ENCODE results near the gene RPS15A. TPM values are rescaled to one million over a fixed set of nuclear protein-coding genes. Genes with fewer than 3 reads are reported as not detected.

RPS15A gene
- polyA plus RNA-seq, 1 experiment, result 2,792 TPM

DNA sequence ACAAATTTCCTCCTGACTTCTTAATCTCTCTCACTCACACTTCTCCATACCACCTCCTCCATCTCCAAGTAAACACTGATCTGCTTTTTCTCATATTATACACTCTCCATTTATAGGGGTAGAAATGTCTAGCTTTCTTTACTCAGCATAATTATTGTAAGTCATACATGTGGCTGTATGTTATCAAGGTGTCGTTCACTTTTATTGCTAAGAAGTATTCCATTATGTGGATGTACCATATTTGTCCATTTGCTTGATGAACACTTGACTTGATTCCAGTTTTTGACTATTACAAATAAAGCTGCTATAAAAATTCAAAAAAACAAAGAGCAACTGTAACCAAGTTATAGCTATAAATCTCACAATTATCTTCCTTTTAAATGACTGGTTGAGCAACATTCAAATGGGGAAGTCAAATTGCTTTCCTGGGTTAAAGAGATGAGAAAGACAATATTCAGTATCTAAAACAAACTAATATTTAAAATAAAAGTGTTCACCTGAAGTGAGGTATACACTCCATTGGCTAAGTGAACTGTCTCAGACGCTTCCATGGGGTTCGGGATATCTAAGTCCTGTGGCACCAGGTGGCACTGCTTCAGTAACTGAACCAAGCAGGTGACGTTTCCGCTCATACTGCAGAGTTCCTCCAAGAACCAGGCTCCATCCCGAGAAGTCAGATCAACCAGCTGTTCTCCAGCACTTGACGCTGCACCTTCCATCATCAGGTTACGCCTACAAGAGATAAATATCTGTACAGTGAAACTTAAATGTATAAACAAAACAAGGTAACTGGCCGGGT lies 43.8 kb upstream of the RPS15A start:
- H3K27me3 ChIP-seq (ENCODE audit: control insufficient read depth, insufficient read depth, low read length), result no peaks in the 10 kb centered on the region
- ChIA-PET POLR2A (no interaction called here), CTCF (interaction anchor here (1.7 kb wide), 1 partner anchor 18 kb away, joined by 5 read pairs; no protein-coding TSS in a partner anchor)
- TF ChIP-seq, protein P1, sequence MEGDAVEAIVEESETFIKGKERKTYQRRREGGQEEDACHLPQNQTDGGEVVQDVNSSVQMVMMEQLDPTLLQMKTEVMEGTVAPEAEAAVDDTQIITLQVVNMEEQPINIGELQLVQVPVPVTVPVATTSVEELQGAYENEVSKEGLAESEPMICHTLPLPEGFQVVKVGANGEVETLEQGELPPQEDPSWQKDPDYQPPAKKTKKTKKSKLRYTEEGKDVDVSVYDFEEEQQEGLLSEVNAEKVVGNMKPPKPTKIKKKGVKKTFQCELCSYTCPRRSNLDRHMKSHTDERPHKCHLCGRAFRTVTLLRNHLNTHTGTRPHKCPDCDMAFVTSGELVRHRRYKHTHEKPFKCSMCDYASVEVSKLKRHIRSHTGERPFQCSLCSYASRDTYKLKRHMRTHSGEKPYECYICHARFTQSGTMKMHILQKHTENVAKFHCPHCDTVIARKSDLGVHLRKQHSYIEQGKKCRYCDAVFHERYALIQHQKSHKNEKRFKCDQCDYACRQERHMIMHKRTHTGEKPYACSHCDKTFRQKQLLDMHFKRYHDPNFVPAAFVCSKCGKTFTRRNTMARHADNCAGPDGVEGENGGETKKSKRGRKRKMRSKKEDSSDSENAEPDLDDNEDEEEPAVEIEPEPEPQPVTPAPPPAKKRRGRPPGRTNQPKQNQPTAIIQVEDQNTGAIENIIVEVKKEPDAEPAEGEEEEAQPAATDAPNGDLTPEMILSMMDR (IDR thresholded peaks at IDR 0.05; ENCODE audit: insufficient read depth, low read depth, low read length), result no peak
- no peak for DNase-seq (ENCODE audit: low read depth)
- peaks cover 28% of the 10 kb centered on the region for H3K36me3 ChIP-seq (ENCODE audit: control insufficient read depth, insufficient read depth, low read length)
- no peak overlapping the region for H3K4me3 ChIP-seq (ENCODE audit: low read depth, low read length)

DNA sequence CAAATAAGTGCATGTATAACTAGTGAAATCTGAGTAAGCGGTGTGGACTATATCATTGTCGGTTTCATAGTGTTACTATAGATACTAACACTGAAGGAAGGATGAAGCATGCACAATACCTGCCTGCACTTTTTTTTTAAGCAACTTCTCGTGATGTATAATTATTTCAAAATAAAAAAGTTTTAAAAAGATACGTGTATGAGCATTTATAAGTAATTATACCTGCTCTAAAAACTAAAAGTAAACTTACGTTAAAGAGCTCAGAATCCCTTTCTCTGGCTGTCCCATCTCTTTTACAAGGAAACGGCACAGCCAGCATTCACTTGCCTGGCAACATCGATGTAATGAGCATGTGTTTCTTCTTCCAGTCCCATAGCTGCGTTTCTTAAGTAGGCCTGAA lies 42.5 kb upstream of the RPS15A start:
- Histone ChIP-seq H3K4me3 (ENCODE audit: low read depth, low read length) (no peak overlapping the region), H3K36me3 (ENCODE audit: control insufficient read depth, insufficient read depth, low read length) (peaks cover 26% of the 10 kb centered on the region), H3K27me3 (ENCODE audit: control insufficient read depth, insufficient read depth, low read length) (no peaks in the 10 kb centered on the region)
- DNase-seq (ENCODE audit: low read depth), result no peak
- TF ChIP-seq, protein P1 (IDR thresholded peaks at IDR 0.05; ENCODE audit: insufficient read depth, low read depth, low read length), result no peak
- ChIA-PET CTCF (no interaction called here), POLR2A (no interaction called here)

DNA sequence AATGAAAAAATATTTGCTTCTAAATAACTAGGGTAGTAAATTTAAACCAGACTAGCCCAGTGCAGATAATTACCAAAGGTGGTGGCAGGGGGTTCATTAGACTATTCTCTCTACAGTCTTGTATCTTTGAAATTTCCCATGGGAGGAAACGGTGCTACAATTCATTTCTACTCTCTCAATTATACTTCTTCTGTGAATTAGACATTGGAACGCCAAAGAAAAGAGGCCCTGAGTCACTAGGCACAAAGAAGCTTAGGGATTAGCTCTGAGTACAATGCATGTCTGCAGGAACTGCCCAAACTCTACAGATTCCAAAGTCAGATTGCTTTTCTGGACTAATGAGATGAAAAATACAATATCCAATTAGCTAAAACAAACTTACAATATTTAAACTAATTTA lies 41.9 kb upstream of the RPS15A start:
- ChIA-PET POLR2A (no interaction called here), CTCF (interaction anchor here (1.6 kb wide), 1 partner anchor 29 kb away, joined by 4 read pairs; no protein-coding TSS in a partner anchor)
- Histone ChIP-seq H3K27me3 (ENCODE audit: control insufficient read depth, insufficient read depth, low read length) (no peaks in the 10 kb centered on the region), H3K4me3 (ENCODE audit: low read depth, low read length) (no peak overlapping the region), H3K36me3 (ENCODE audit: control insufficient read depth, insufficient read depth, low read length) (peaks cover 25% of the 10 kb centered on the region)
- TF ChIP-seq, protein P1 (IDR thresholded peaks at IDR 0.05; ENCODE audit: insufficient read depth, low read depth, low read length), result no peak
- no peak for DNase-seq (ENCODE audit: low read depth)

DNA sequence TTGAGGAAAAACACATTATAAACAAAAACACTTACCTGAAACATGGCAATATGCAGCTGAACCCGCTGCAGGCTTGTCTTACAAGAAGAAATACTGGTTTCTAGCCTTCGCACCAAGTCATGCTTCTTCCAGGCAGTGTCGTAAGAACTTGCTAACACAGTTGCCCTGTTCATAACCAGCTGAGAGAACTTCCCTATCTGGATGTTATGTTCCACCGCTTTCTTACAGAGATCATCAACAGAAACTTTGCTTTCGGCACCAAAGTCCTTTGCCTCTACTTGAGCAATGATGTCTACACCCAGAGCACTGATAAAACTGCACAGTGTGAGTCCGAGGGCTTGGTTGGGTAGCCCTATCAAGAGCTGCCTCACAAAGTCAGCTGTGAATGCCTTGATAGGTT lies 39.1 kb upstream of the RPS15A start:
- CTCF ChIA-PET, result interaction anchor here (1.0 to 2.4 kb wide), 3 partner anchors 27 to 123 kb away, joined by 3 to 11 read pairs (median 4); partner anchors contain the start of gene ARL6IP1
- H3K36me3 ChIP-seq (ENCODE audit: control insufficient read depth, insufficient read depth, low read length), result peaks cover 11% of the 10 kb centered on the region
- H3K4me3 ChIP-seq (ENCODE audit: low read depth, low read length), result no peak overlapping the region
- TF ChIP-seq, protein P1 (IDR thresholded peaks at IDR 0.05; ENCODE audit: insufficient read depth, low read depth, low read length), result no peak
- POLR2A ChIA-PET, result no interaction called here
- no peaks in the 10 kb centered on the region for H3K27me3 ChIP-seq (ENCODE audit: control insufficient read depth, insufficient read depth, low read length)
- no peak for DNase-seq (ENCODE audit: low read depth)

DNA sequence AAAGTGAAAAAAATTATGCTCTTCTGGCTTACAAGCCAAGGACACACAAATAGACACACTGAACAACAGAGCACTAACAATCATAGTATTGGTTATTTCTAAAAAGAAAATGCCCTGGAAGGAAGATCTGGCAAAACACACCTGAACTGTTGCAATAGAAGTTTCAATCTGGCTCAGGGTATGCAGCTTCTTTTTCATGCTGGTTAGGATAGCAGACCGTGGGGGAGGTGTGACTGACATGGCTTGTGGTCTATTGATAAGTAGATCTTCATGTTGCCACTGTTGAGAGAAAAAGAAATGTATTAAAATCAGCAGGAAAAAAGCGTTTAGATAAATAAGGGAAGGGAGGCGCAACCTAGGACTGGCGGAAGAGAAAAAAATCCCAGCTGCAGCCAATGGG lies 37.8 kb upstream of the RPS15A start:
- TF ChIP-seq, protein P1 (IDR thresholded peaks at IDR 0.05; ENCODE audit: insufficient read depth, low read depth, low read length), result no peak
- H3K4me3 ChIP-seq (ENCODE audit: low read depth, low read length), result no peak overlapping the region
- peaks cover 9% of the 10 kb centered on the region for H3K36me3 ChIP-seq (ENCODE audit: control insufficient read depth, insufficient read depth, low read length)
- H3K27me3 ChIP-seq (ENCODE audit: control insufficient read depth, insufficient read depth, low read length), result no peaks in the 10 kb centered on the region
- ChIA-PET CTCF (interaction anchor here (2.4 kb wide), 1 partner anchor 26 kb away, joined by 11 read pairs; the partner anchor contains the start of gene ARL6IP1), POLR2A (no interaction called here)
- no peak for DNase-seq (ENCODE audit: low read depth)
